Thoracic aorta (tissue), 2 donors: ENCODE results near the gene NAGPA. TPM values are rescaled to one million over a fixed set of nuclear protein-coding genes. Genes with fewer than 3 reads are reported as not detected.

Source experiments
- ATAC-seq: fragments of 150-250 bp; one replicate; pipeline ENCODE4 v1.8.0; 2017; ENCODE audit warnings: low read depth; ENCODE audit not compliant: insufficient number of reproducible peaks, low FRiP score
- DNase-seq: peaks from one replicate; pipeline ENCODE4 v3.0.0-alpha.2; 2020; ENCODE audit warnings: low spot score
- H3K27ac ChIP-seq, 2 donors: fragments of 200-600 bp; sonication (generic); 1 replicate in 1 of 2; 2 replicates in 1 of 2; pipeline ENCODE4 v1.5.1; 2016; ENCODE audit warnings: mild to moderate bottlenecking in 2 of 2, moderate library complexity in 2 of 2
- H3K27me3 ChIP-seq: fragments of 200-600 bp; sonication (generic); replicated peaks from 2 replicates; pipeline ENCODE4 v1.6.0; 2016; ENCODE audit warnings: mild to moderate bottlenecking; ENCODE audit not compliant: insufficient read depth
- H3K36me3 ChIP-seq: fragments of 200-600 bp; sonication (generic); one replicate; pipeline ENCODE4 v1.5.1; 2016
- H3K4me1 ChIP-seq, 2 donors: fragments of 200-600 bp; sonication (generic); 1 replicate in 1 of 2; 2 replicates in 1 of 2; pipeline versions ENCODE4 v1.5.1 to v1.6.0; 2016; ENCODE audit warnings: low read depth in 2 of 2, mild to moderate bottlenecking in 1 of 2; ENCODE audit not compliant: control insufficient read depth in 1 of 2
- H3K4me3 ChIP-seq: fragments of 200-600 bp; sonication (generic); 2 replicates; pipeline ENCODE4 v1.5.1; 2016; ENCODE audit warnings: mild to moderate bottlenecking
- H3K9me3 ChIP-seq: fragments of 200-600 bp; sonication (generic); 2 replicates; pipeline ENCODE4 v1.5.1; 2016
- CTCF ChIP-seq: fragments of 200-600 bp; sonication (generic); IDR thresholded peaks from one replicate; pipeline ENCODE4 v1.5.1; 2019; ENCODE audit warnings: antibody characterized with exemption
- total RNA-seq, 2 donors: library from RNA; depleted of rRNA; stranded (reverse); fragments of >200 nt; gene quantifications; one replicate each; pipeline versions ENCODE4 v1.1.0 to v1.2.3, GENCODE V29; 2016

The NAGPA gene
- total RNA-seq, 2 donors from 2014 or later, result 35.3 to 55.2 TPM

GRCh38 chr16:5019775-5020174 lies 14.0 kb downstream of the NAGPA start:
- Histone ChIP-seq H3K4me1 (no peaks in the 10 kb centered on the region), H3K27me3 (no peaks in the 10 kb centered on the region), H3K4me3 (no peak overlapping the region), H3K27ac (no peak overlapping the region), H3K9me3 (no peaks in the 10 kb centered on the region), H3K36me3 (no peaks in the 10 kb centered on the region)
- no peak for DNase-seq
- no peak for TF ChIP-seq CTCF
- no peak for ATAC-seq

- no peak overlapping the region for H3K27ac ChIP-seq
- no peak for TF ChIP-seq CTCF
- ATAC-seq, result no peak
Measured at GRCh38 chr16:5018793-5019192, 14.9 kb downstream of the NAGPA start.

GRCh38 chr16:5017678-5017969 lies 16.1 kb downstream of the NAGPA start:
- Histone ChIP-seq H3K27ac (no peak overlapping the region), H3K4me3 (no peak overlapping the region), H3K36me3 (no peaks in the 10 kb centered on the region), H3K4me1 (no peaks in the 10 kb centered on the region), H3K9me3 (no peaks in the 10 kb centered on the region), H3K27me3 (no peaks in the 10 kb centered on the region)
- ATAC-seq (no peak), DNase-seq (no peak)
- TF ChIP-seq CTCF, result no peak

More at GRCh38 chr16:5018793-5019192, 14.9 kb downstream of the NAGPA start:
- Histone ChIP-seq H3K4me3 (no peak overlapping the region), H3K36me3 (no peaks in the 10 kb centered on the region), H3K4me1 (no peaks in the 10 kb centered on the region), H3K27me3 (no peaks in the 10 kb centered on the region), H3K9me3 (no peaks in the 10 kb centered on the region)
- no peak for DNase-seq

GRCh38 chr16:5016967-5017677 lies 16.6 kb downstream of the NAGPA start:
- H3K27ac ChIP-seq, result no peak overlapping the region
- no peak overlapping the region for H3K4me3 ChIP-seq
- no peak for ATAC-seq
- DNase-seq, result no peak
- TF ChIP-seq CTCF, result no peak
- no peaks in the 10 kb centered on the region for H3K4me1 ChIP-seq
- no peaks in the 10 kb centered on the region for H3K27me3 ChIP-seq
- H3K36me3 ChIP-seq, result no peaks in the 10 kb centered on the region
- H3K9me3 ChIP-seq, result no peaks in the 10 kb centered on the region

GRCh38 chr16:5015887-5016286 lies 17.8 kb downstream of the NAGPA start:
- no peak for ATAC-seq
- H3K4me1 ChIP-seq, result no peaks in the 10 kb centered on the region
- H3K36me3 ChIP-seq, result no peaks in the 10 kb centered on the region
- no peak overlapping the region for H3K27ac ChIP-seq
- H3K27me3 ChIP-seq, result no peaks in the 10 kb centered on the region
- H3K9me3 ChIP-seq, result no peaks in the 10 kb centered on the region
- no peak for TF ChIP-seq CTCF
- no peak overlapping the region for H3K4me3 ChIP-seq
- no peak for DNase-seq
